H9 (cell line): Measurements from ENCODE around the gene PTPRC. TPM values are rescaled to one million over a fixed set of nuclear protein-coding genes. Genes with fewer than 3 reads are reported as not detected.

Experiments
- DNase-seq: peaks from one replicate; pipeline ENCODE4 v3.0.0-alpha.2; 2017
- H2AFZ ChIP-seq: one replicate; pipeline ENCODE4 v1.6.1; 2013; ENCODE audit warnings: mild to moderate bottlenecking, low read length, control low read depth, moderate library complexity
- H2AK5ac ChIP-seq: 2 replicates; pipeline ENCODE4 v1.6.1; 2013; ENCODE audit warnings: low read length, control low read depth, mixed read lengths; ENCODE audit not compliant: insufficient read length
- H2BK120ac ChIP-seq: one replicate; pipeline ENCODE4 v1.6.1; 2013; ENCODE audit warnings: low read depth, mild to moderate bottlenecking, low read length, control low read depth, inconsistent platforms; ENCODE audit not compliant: poor library complexity, severe bottlenecking
- H2BK12ac ChIP-seq: 2 replicates; pipeline ENCODE4 v1.6.1; 2013; ENCODE audit warnings: low read length, control low read depth, mixed read lengths, low read depth; ENCODE audit not compliant: insufficient read length
- H2BK15ac ChIP-seq: 2 replicates; pipeline ENCODE4 v1.6.1; 2013; ENCODE audit warnings: low read depth, low read length, control low read depth
- H2BK20ac ChIP-seq: one replicate; pipeline ENCODE4 v1.6.1; 2013; ENCODE audit warnings: low read depth, mild to moderate bottlenecking, low read length, control low read depth, inconsistent platforms; ENCODE audit not compliant: poor library complexity, severe bottlenecking
- H2BK5ac ChIP-seq: 2 replicates; pipeline ENCODE4 v1.6.1; 2013; ENCODE audit warnings: low read length, control low read depth, mixed read lengths; ENCODE audit not compliant: insufficient read length
- H3K14ac ChIP-seq: 2 replicates; pipeline ENCODE4 v1.6.1; 2013; ENCODE audit warnings: low read length, control low read depth; ENCODE audit not compliant: insufficient read depth
- H3K18ac ChIP-seq: 2 replicates; pipeline ENCODE4 v1.6.1; 2013; ENCODE audit warnings: low read depth, mild to moderate bottlenecking, mixed read lengths, low read length, control low read depth; ENCODE audit not compliant: insufficient read length
- H3K23ac ChIP-seq: 2 replicates; pipeline ENCODE4 v1.6.1; 2013; ENCODE audit warnings: low read length, control low read depth, mixed read lengths, low read depth; ENCODE audit not compliant: insufficient read length
- H3K23me2 ChIP-seq: 2 replicates; pipeline ENCODE4 v1.6.1; 2013; ENCODE audit warnings: low read depth, mild to moderate bottlenecking, mixed read lengths, low read length, control low read depth; ENCODE audit not compliant: insufficient read length, poor library complexity, severe bottlenecking
- H3K27ac ChIP-seq: 2 replicates; pipeline ENCODE4 v1.5.1; 2013; ENCODE audit warnings: low read length, control low read depth, mixed read lengths, low read depth; ENCODE audit not compliant: insufficient read length
- H3K27me3 ChIP-seq: 2 replicates; pipeline ENCODE4 v1.6.1; 2013; ENCODE audit warnings: low read length, control low read depth, inconsistent platforms; ENCODE audit not compliant: insufficient read depth
- H3K4ac ChIP-seq: 2 replicates; pipeline ENCODE4 v1.6.1; 2013; ENCODE audit warnings: low read depth, mild to moderate bottlenecking, control low read depth, inconsistent platforms, low read length, moderate library complexity
- H3K4me1 ChIP-seq: 2 replicates; pipeline ENCODE4 v1.6.1; 2013; ENCODE audit warnings: low read length, control low read depth, inconsistent platforms; ENCODE audit not compliant: insufficient read depth
- H3K4me2 ChIP-seq: 2 replicates; pipeline ENCODE4 v1.6.1; 2013; ENCODE audit warnings: low read length, control low read depth, mixed read lengths; ENCODE audit not compliant: insufficient read length, insufficient read depth
- H3K56ac ChIP-seq: 2 replicates; pipeline ENCODE4 v1.6.1; 2013; ENCODE audit warnings: low read depth, mild to moderate bottlenecking, mixed read lengths, low read length, control low read depth; ENCODE audit not compliant: insufficient read length
- H3K79me1 ChIP-seq: 2 replicates; pipeline ENCODE4 v1.6.1; 2013; ENCODE audit warnings: low read depth, mild to moderate bottlenecking, moderate library complexity, low read length, control low read depth, inconsistent platforms; ENCODE audit not compliant: insufficient read depth, poor library complexity, severe bottlenecking
- H3K79me2 ChIP-seq: 2 replicates; pipeline ENCODE4 v1.6.1; 2013; ENCODE audit warnings: low read length, control low read depth, inconsistent platforms; ENCODE audit not compliant: insufficient read depth
- H3K9ac ChIP-seq: 2 replicates; pipeline ENCODE4 v1.6.1; 2013; ENCODE audit warnings: low read length, control low read depth, mixed read lengths; ENCODE audit not compliant: insufficient read length; ENCODE audit errors: extremely low read depth
- H3K9me3 ChIP-seq: one replicate; pipeline ENCODE4 v1.6.1; 2013; ENCODE audit warnings: low read depth, low read length, inconsistent platforms; ENCODE audit not compliant: control insufficient read depth
- H3T11ph ChIP-seq: one replicate; pipeline ENCODE4 v1.6.1; 2013; ENCODE audit warnings: mild to moderate bottlenecking, low read length, control low read depth, inconsistent platforms
- H4K20me1 ChIP-seq: one replicate; pipeline ENCODE4 v1.6.1; 2013; ENCODE audit not compliant: control insufficient read depth, insufficient read length, insufficient read depth
- H4K5ac ChIP-seq: 2 replicates; pipeline ENCODE4 v1.6.1; 2013; ENCODE audit warnings: low read depth, mild to moderate bottlenecking, mixed read lengths, low read length, control low read depth; ENCODE audit not compliant: insufficient read length
- H4K8ac ChIP-seq: replicated peaks from 2 replicates; pipeline ENCODE4 v1.6.1; 2013; ENCODE audit warnings: low read length, control low read depth, mixed read lengths, low read depth; ENCODE audit not compliant: insufficient read length
- H4K91ac ChIP-seq: 2 replicates; pipeline ENCODE4 v1.6.1; 2013; ENCODE audit warnings: low read depth, mild to moderate bottlenecking, moderate library complexity, mixed read lengths, low read length, control low read depth; ENCODE audit not compliant: insufficient read length
- H3K27ac Mint-ChIP-seq, 3 experiments: 2 replicates in 2 of 3; 3 replicates in 1 of 3; pipeline ENCODE4 v1.8.0; 2020 to 2021; ENCODE audit warnings: mixed read lengths in 3 of 3, mild to moderate bottlenecking in 1 of 3, moderate library complexity in 1 of 3
- H3K27me3 Mint-ChIP-seq: 2 replicates; pipeline ENCODE4 v1.8.0; 2021; ENCODE audit warnings: low read depth, mild to moderate bottlenecking, moderate library complexity, mixed read lengths
- H3K36me3 Mint-ChIP-seq, 3 experiments: 2 replicates in 2 of 3; 3 replicates in 1 of 3; pipeline ENCODE4 v1.8.0; 2020 to 2021; ENCODE audit warnings: low read depth in 3 of 3, mixed read lengths in 3 of 3; ENCODE audit not compliant: insufficient read depth in 1 of 3
- H3K4me1 Mint-ChIP-seq, 2 experiments: 2 replicates each; pipeline ENCODE4 v1.8.0; 2020; ENCODE audit warnings: mixed read lengths in 2 of 2
- H3K4me3 Mint-ChIP-seq, 2 experiments: 2 replicates in 1 of 2; 3 replicates in 1 of 2; pipeline ENCODE4 v1.8.0; 2020 to 2021; ENCODE audit warnings: mild to moderate bottlenecking in 2 of 2, mixed read lengths in 2 of 2, moderate library complexity in 1 of 2
- H3K9me3 Mint-ChIP-seq, 2 experiments: 2 replicates in 1 of 2; 3 replicates in 1 of 2; pipeline ENCODE4 v1.8.0; 2020; ENCODE audit warnings: mild to moderate bottlenecking in 2 of 2, mixed read lengths in 2 of 2, moderate library complexity in 1 of 2
- CTCF ChIP-seq: fragments of 200-600 bp; sonication (generic); conservative IDR thresholded peaks from 3 replicates; pipeline ENCODE4 v1.8.0; 2021; ENCODE audit warnings: antibody characterized with exemption, mild to moderate bottlenecking
- WGBS: extraction: QIAGEN DNeasy Blood & Tissue Kit; methylation state at CpG from one replicate; pipeline ENCODE4 v1.1.7; 2013; ENCODE audit warnings: missing lambda C conversion rate, low lambda C conversion rate, mixed read lengths; ENCODE audit not compliant: insufficient read length; ENCODE audit errors: extremely low coverage; 5-methylcytosine and 5-hydroxymethylcytosine counted together
- total RNA-seq: library from RNA; stranded (reverse); gene quantifications from 2 replicates; pipeline ENCODE4 v1.2.1, GENCODE V29; 2021

PTPRC gene
- total RNA-seq, 1 experiment from 2014 or later = not detected

GRCh38 chr1:198662821-198663220 is 24.0 kb downstream of the PTPRC start:
- Histone ChIP-seq H2AK5ac (no peak overlapping the region), H2BK12ac (no peak overlapping the region), H3K4me2 (no peak overlapping the region), H3K9ac (no peak overlapping the region), H4K91ac (no peak overlapping the region), H3K27ac (no peak overlapping the region), H2BK15ac (no peak overlapping the region), H4K8ac (no peak overlapping the region), H2BK20ac (no peak overlapping the region), H3K9me3 (no peaks in the 10 kb centered on the region), H2AFZ (no peak overlapping the region), H3K79me1 (no peaks in the 10 kb centered on the region), H3K14ac (no peak overlapping the region), H3K23me2 (no peaks in the 10 kb centered on the region), H4K5ac (no peak overlapping the region), H2BK5ac (no peak overlapping the region), H3K23ac (no peak overlapping the region), H2BK120ac (no peak overlapping the region), H3K4ac (no peak overlapping the region), H3T11ph (no peak overlapping the region), H3K27me3 (no peaks in the 10 kb centered on the region), H3K56ac (no peak overlapping the region), H4K20me1 (no peaks in the 10 kb centered on the region), H3K4me1 (no peaks in the 10 kb centered on the region; the same call in 1 of the 2 replicates), H3K18ac (no peak overlapping the region), H3K79me2 (no peaks in the 10 kb centered on the region)
- H3K4me1 Mint-ChIP-seq = peaks cover 4 to 10% of the 10 kb centered on the region in 2 experiments
- no peak for TF ChIP-seq CTCF
- H3K9me3 Mint-ChIP-seq = no peaks in the 10 kb centered on the region
- H3K4me3 Mint-ChIP-seq = no peak overlapping the region
- H3K27ac Mint-ChIP-seq = 0 out of 7 replicates have a peak overlapping the region, but pooled peaks of 1 of the 3 experiments have one; percentile 51
- no CpG with 5 or more reads among the region's 5 CpGs for WGBS
- H3K36me3 Mint-ChIP-seq = no peaks in the 10 kb centered on the region
- no peak for DNase-seq
- no peaks in the 10 kb centered on the region for H3K27me3 Mint-ChIP-seq
